Pons (tissue), 1 donor: ENCODE results near the gene MICA.
"Not testable (repeated sequence)": the region's sequence is repeated elsewhere in the genome, so short reads cannot be mapped to it uniquely, and the experiment has no call there.

Experiments used
- DNase-seq: peaks from one replicate; pipeline ENCODE4 v3.0.0-alpha.2; 2016; ENCODE audit warnings: low spot score

Gene MICA

GRCh38 chr6:31383149-31383548 lies 20.2 kb upstream of the MICA start:
- DNase-seq, result no peak

DNA sequence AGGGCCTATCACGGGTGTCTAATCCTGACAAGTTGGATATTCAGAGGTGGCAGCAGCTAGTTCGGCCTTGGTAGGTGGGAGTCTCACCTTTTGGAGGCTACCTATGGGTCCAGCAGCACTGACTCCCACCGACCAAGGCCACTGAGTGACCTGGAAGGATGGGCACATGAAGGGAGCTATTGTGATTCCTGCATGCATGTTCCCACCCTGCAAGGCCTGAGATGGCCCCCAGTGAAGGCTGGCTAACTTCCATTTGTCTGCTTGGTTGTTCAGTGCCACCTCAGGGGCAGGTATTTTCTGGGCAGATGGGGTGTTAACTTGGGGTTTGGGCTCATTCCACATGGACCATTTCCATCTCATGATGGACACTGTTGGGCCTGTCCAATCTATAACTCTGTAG lies 18.4 kb upstream of the MICA start:
- DNase-seq, result no peak

GRCh38 chr6:31386099-31386498 lies 17.3 kb upstream of the MICA start:
- no peak for DNase-seq

DNA sequence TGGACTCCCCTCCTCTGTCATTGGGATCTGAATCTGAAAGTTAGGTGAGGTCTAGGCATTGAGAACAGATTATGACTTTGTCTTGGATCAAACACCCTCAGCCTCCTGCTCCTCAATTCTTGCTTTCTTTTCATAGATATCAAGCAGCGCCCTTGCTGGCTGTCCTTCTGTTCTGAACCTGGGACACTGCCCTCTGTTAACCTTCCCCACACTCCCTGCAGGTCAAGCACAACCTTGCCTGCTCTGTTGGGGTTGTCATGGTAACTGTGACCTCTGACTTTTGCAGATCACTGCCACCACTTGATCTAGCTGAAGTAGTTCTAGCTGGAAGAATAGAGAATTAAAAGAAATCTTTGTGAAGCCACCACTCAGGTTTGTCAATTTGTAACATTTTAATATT lies 16.4 kb upstream of the MICA start:
- no peak for DNase-seq

GRCh38 chr6:31388916-31389801 lies 14.2 kb upstream of the MICA start:
- not testable (repeated sequence) for DNase-seq

DNA sequence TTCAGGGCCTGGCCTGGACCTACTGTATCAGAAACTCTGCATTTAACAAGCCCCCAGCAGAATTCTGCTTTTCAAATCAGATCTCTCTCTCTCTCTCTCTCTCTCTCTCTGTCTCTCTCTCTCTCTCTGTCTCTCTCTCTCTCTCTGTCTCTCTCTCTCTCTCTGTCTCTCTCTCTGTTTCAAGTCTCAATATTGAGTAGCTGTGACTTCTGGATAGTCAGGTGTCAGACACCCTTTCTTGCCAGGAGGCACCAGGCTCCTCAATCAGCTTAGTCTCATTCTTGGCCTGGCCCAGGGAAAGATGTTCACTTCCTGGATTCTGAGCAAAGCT lies 13.6 kb upstream of the MICA start:
- not testable (repeated sequence) for DNase-seq

DNA sequence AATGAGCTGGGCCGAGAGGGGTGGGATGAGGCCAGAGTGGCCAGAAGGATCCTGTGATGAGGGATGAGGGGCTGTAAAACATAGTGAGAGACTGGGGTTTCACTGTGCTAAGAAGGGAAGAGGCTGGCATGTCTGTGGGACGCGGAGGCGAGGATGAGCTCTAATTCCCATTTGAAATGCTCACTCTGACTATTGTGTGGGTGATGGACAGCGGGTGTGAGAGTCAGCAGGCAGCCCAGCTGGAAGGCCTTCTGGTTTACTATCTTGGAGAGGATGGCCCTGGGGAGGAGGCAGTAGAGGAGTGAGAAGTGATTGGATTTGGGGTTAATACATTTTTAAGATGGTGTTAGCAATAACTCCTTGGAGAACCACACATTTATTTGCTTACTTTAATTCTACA lies 9.5 kb upstream of the MICA start:
- no peak for DNase-seq

GRCh38 chr6:31394381-31394780 lies 9.0 kb upstream of the MICA start:
- no peak for DNase-seq

DNA sequence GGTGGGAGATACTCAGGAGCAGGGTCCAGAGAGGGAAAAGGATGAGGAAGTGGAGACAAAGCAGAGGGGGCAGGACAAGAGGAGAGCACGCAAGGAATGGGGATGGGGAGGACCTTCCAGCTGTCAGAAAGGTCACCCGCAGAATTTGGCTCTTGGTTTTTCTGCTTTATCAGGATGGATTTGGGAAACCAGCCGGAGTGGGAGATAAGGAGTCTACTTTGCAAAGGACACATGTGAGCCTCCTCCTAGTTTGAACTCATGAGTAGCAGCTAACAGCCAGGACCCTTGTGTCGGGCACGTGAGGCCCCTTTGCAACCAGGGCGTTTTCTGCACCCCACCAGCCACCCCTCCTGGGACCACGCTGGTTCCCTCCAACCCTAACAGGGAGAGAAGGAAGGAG lies 7.6 kb upstream of the MICA start:
- DNase-seq, result no peak

DNA sequence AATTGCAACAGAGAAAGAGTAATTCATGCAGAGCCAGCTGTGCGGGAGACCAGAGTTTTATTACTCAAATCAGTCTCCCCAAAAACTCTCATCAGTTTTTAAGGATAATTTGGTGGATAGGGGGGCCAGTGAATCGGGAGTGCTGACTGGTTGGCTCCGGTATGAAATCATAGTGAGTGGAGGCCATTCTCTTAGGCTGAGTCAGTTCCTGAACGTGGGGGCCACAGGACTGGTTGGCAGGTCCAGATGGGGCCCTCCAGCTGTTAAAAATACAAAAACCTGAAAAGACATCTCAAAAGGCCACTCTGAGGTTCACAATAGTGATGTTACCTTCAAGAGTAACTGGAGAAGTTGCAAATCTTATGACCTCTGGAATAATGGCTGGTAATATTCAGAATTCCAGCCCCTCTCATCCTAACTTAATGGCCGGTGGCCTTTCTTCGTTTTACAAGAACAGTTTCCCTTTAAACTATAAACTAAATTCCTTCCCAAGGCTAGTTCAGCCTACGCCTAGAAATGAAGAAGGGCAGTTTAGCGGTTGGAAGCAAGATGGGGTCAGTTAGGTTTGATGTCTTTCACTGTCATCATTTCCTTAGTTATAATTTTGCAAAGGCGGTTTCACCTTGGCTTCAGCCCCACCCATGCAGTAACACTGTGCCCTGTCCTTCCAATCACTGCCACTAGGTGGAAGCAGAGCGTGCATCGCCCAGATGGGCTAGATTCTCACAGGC lies 6.8 kb upstream of the MICA start:
- DNase-seq, result peak; percentile 73

GRCh38 chr6:31397153-31397499 lies 6.3 kb upstream of the MICA start:
- DNase-seq, result not testable (repeated sequence)

GRCh38 chr6:31397901-31398525 lies 5.4 kb upstream of the MICA start:
- no peak for DNase-seq

GRCh38 chr6:31399589-31400466 lies 3.6 kb upstream of the MICA start:
- DNase-seq, result peak; percentile 59

- peak; percentile 55 for DNase-seq
These were observed 2.7 kb upstream of the MICA start for GRCh38 chr6:31400467-31401289.

DNA sequence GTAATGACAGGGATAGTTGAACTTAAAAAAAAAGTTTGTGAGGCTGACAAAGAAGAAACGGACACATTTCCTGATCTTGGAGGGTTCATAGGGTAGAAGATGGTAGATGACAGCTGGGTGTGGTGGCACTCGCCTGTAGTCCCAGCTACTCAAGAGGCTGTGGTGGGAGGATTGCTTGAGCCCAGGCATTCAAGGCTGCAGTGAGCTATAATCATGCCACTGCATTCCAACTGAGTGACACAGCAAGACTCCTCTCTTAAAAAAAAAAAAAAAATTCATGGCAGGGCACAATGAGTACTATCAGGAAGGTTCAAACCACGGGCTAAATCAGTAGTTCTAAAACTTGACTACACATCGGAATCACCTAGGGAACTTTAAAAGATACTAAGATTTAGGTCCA lies 2.0 kb upstream of the MICA start:
- no peak for DNase-seq

DNA sequence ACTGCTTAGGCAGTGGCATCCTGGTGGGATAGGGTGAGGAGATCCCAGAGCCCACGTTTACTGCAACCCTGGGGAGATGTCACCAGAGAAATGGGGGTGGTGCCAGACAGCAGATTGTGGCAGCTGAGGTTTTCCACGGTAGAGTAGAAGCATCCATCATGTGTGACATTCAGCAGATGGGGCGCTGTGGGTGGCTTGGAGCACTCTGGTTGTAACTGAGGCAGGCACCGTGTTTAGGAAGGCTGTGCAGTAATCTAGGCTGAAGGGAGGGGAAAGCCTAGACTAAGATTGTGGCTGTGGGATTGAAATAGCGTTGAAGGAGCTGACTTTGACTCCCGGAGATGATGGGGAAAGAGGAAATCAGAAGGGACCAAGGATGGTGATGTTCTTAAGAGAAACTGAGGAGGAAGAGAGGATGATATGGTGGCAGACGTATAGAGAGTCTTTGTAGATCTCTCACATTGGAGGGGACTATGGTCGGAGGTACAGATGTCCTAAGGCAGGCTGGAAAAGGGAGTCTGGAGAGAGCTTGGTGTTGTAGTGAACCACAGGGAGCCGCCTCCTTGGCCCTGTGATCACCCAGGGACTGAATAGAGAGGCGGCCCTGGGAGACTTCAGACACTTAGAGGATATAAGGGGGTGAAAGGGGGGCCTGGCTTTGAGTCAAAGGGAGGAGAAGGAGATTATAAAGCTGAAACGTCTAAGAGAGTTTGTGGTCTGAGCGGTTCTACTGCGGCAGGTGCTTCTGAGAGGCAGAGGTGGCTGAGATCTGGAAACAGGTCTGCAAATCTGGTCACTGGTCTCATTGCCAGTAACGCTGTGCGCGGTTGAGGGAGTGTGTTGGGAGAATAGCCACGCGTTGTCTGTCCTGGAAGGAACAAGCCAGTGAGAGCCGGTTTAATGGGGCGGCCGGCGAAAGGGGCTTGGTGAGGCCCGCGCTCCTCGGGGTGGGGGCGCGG lies 792 bp upstream of the MICA start:
- DNase-seq, result peak; percentile 8

- not testable (repeated sequence) for DNase-seq
These were observed 618 bp downstream of the MICA start for GRCh38 chr6:31404061-31404364.

- DNase-seq, result no peak
These were observed 2.6 kb downstream of the MICA start for GRCh38 chr6:31405996-31406395.

DNA sequence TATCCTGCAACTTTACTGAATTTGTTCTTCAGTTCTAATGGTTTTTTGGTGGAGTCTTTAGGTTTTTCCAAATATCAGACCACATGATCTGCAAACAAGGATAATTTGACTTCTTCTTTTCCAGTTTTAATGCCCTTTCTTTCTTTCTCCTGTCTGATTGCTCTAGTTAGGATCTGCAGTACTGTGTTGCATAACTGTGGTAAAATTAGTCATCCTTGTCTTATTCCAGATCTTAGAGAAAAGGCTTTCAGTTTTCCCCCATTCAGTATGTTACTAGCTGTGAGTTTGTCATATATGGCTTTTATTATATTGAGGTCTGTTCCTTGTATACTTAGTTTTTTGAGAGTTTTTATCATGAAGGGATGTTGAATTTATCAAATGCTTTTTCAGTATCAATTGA lies 4.3 kb downstream of the MICA start:
- no peak for DNase-seq

GRCh38 chr6:31412506-31412905 lies 9.1 kb downstream of the MICA start:
- DNase-seq, result no peak
